ENCODE measurements around the gene FBN1.
A peak's percentile ranks its signal among the peaks of the same experiment; 100 is the strongest.

Gene FBN1

GRCh38 chr15:48466079-48466478, 179.4 kb downstream of the FBN1 start:
- H2AK5ac ChIP-seq (ENCODE audit: low read length, severe bottlenecking): no peak overlapping the region
- no peak overlapping the region for H2BK120ac ChIP-seq (ENCODE audit: low read depth, low read length)
- DNase-seq: no peak
- H4K91ac ChIP-seq (ENCODE audit: low read length): no peak overlapping the region
- H3K23ac ChIP-seq (ENCODE audit: low read length in 2 of 2): no peak overlapping the region
- H2BK15ac ChIP-seq (ENCODE audit: low read depth, poor library complexity, severe bottlenecking): no peak overlapping the region
- H3K4me3 ChIP-seq (ENCODE audit: insufficient read depth in 1 of 2, low read depth in 1 of 2, low read length in 2 of 2): no peak overlapping the region
- peaks cover 5% of the 10 kb centered on the region for H3K79me1 ChIP-seq (replicated peaks; ENCODE audit: low read length, poor library complexity, severe bottlenecking)
- H3K18ac ChIP-seq (ENCODE audit: low read depth in 1 of 2, low read length in 2 of 2): no peak overlapping the region
- no peaks in the 10 kb centered on the region for H3K27me3 ChIP-seq (ENCODE audit: control insufficient read depth in 1 of 2, insufficient read depth in 1 of 2, low read length in 2 of 2)
- H3K4ac ChIP-seq (ENCODE audit: low read depth in 1 of 2, low read length in 2 of 2): no peak overlapping the region
- H3K27ac ChIP-seq (ENCODE audit: low read length, poor library complexity, severe bottlenecking): peak overlapping the region; percentile 22
- no peak overlapping the region for H4K8ac ChIP-seq (ENCODE audit: low read length)
- H3K4me1 ChIP-seq (ENCODE audit: control insufficient read depth, insufficient read depth, low read depth, low read length): peaks cover 6% of the 10 kb centered on the region
- H3K36me3 ChIP-seq (ENCODE audit: control insufficient read depth in 1 of 2, insufficient read depth in 2 of 2, low read depth in 1 of 2, low read length in 2 of 2): peaks cover 22 to 96% of the 10 kb centered on the region in 2 experiments
- no peaks in the 10 kb centered on the region for H3K9me3 ChIP-seq (ENCODE audit: control insufficient read depth, low read length)
- H2AFZ ChIP-seq (ENCODE audit: low read depth, low read length): no peak overlapping the region
- no peak overlapping the region for H3K14ac ChIP-seq (ENCODE audit: low read length in 2 of 2)
- peak overlapping the region; percentile 12 for H3K9ac ChIP-seq (ENCODE audit: low read length)
- no peak overlapping the region for H2BK5ac ChIP-seq (ENCODE audit: low read depth, low read length, poor library complexity, severe bottlenecking)
- no peak overlapping the region for H3K4me2 ChIP-seq (ENCODE audit: low read length, poor library complexity, severe bottlenecking)
- H2BK12ac ChIP-seq (ENCODE audit: low read length in 2 of 2): no peak overlapping the region

DNA sequence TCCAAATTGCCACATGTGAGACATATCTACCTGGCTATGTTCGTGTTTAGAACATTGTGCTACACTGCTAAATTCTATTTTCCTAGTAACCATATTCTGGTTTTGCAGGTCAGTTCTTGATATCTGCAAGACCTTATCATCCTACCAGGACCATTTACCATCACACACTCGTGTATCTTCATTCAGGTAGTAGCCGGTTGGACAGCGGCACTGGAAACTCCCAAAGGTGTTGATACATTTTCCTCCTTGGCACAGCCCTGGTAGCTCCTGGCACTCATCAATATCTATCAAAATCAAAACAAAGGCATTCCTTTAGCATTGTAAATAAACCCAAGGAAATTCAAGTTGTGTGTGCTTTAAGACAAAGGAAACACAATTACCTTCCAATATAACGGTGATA, 180.1 kb downstream of the FBN1 start:
- H3K27ac ChIP-seq (ENCODE audit: low read length, poor library complexity, severe bottlenecking): no peak overlapping the region
- no peak overlapping the region for H2AK5ac ChIP-seq (ENCODE audit: low read length, severe bottlenecking)
- DNase-seq: no peak
- peaks cover 18 to 96% of the 10 kb centered on the region in 2 experiments for H3K36me3 ChIP-seq (ENCODE audit: control insufficient read depth in 1 of 2, insufficient read depth in 2 of 2, low read depth in 1 of 2, low read length in 2 of 2)
- H3K14ac ChIP-seq (ENCODE audit: low read length in 2 of 2): no peak overlapping the region
- H3K79me1 ChIP-seq (replicated peaks; ENCODE audit: low read length, poor library complexity, severe bottlenecking): peaks cover 5% of the 10 kb centered on the region
- no peak overlapping the region for H3K4ac ChIP-seq (ENCODE audit: low read depth in 1 of 2, low read length in 2 of 2)
- no peak overlapping the region for H2BK12ac ChIP-seq (ENCODE audit: low read length in 2 of 2)
- WGBS: 96% methylated on average over 4 of the region's 5 CpGs
- H4K91ac ChIP-seq (ENCODE audit: low read length): no peak overlapping the region
- no peaks in the 10 kb centered on the region for H3K9me3 ChIP-seq (ENCODE audit: control insufficient read depth, low read length)
- H2AFZ ChIP-seq (ENCODE audit: low read depth, low read length): no peak overlapping the region
- H3K4me2 ChIP-seq (ENCODE audit: low read length, poor library complexity, severe bottlenecking): no peak overlapping the region
- H2BK5ac ChIP-seq (ENCODE audit: low read depth, low read length, poor library complexity, severe bottlenecking): no peak overlapping the region
- no peak overlapping the region for H3K18ac ChIP-seq (ENCODE audit: low read depth in 1 of 2, low read length in 2 of 2)
- no peak overlapping the region for H4K8ac ChIP-seq (ENCODE audit: low read length)
- H3K4me1 ChIP-seq (ENCODE audit: control insufficient read depth, insufficient read depth, low read depth, low read length): peaks cover 4% of the 10 kb centered on the region
- no peaks in the 10 kb centered on the region for H3K27me3 ChIP-seq (ENCODE audit: control insufficient read depth in 1 of 2, insufficient read depth in 1 of 2, low read length in 2 of 2)
- H3K23ac ChIP-seq (ENCODE audit: low read length in 2 of 2): no peak overlapping the region
- H2BK120ac ChIP-seq (ENCODE audit: low read depth, low read length): no peak overlapping the region
- no peak overlapping the region for H3K4me3 ChIP-seq (ENCODE audit: insufficient read depth in 1 of 2, low read depth in 1 of 2, low read length in 2 of 2)
- no peak overlapping the region for H2BK15ac ChIP-seq (ENCODE audit: low read depth, poor library complexity, severe bottlenecking)
- H3K9ac ChIP-seq (ENCODE audit: low read length): no peak overlapping the region

GRCh38 chr15:48463366-48463880, 182.1 kb downstream of the FBN1 start:
- no peak overlapping the region for H3K23ac ChIP-seq (ENCODE audit: low read length in 2 of 2)
- H2AFZ ChIP-seq (ENCODE audit: low read depth, low read length): no peak overlapping the region
- no peak overlapping the region for H3K14ac ChIP-seq (ENCODE audit: low read length in 2 of 2)
- H4K8ac ChIP-seq (ENCODE audit: low read length): no peak overlapping the region
- H4K91ac ChIP-seq (ENCODE audit: low read length): no peak overlapping the region
- no peaks in the 10 kb centered on the region for H3K9me3 ChIP-seq (ENCODE audit: control insufficient read depth, low read length)
- no peak overlapping the region for H3K4me2 ChIP-seq (ENCODE audit: low read length, poor library complexity, severe bottlenecking)
- peaks cover 18 to 89% of the 10 kb centered on the region in 2 experiments for H3K36me3 ChIP-seq (ENCODE audit: control insufficient read depth in 1 of 2, insufficient read depth in 2 of 2, low read depth in 1 of 2, low read length in 2 of 2)
- DNase-seq: no peak
- no peak overlapping the region for H3K27ac ChIP-seq (ENCODE audit: low read length, poor library complexity, severe bottlenecking)
- no peak overlapping the region for H3K4me3 ChIP-seq (ENCODE audit: insufficient read depth in 1 of 2, low read depth in 1 of 2, low read length in 2 of 2)
- peak overlapping the region; percentile 11 for H3K9ac ChIP-seq (ENCODE audit: low read length)
- no peak overlapping the region for H2AK5ac ChIP-seq (ENCODE audit: low read length, severe bottlenecking)
- H3K18ac ChIP-seq (ENCODE audit: low read depth in 1 of 2, low read length in 2 of 2): no peak overlapping the region
- no peaks in the 10 kb centered on the region for H3K27me3 ChIP-seq (ENCODE audit: control insufficient read depth in 1 of 2, insufficient read depth in 1 of 2, low read length in 2 of 2)
- H2BK15ac ChIP-seq (ENCODE audit: low read depth, poor library complexity, severe bottlenecking): no peak overlapping the region
- peaks cover 9% of the 10 kb centered on the region for H3K79me1 ChIP-seq (replicated peaks; ENCODE audit: low read length, poor library complexity, severe bottlenecking)
- no peak overlapping the region for H2BK5ac ChIP-seq (ENCODE audit: low read depth, low read length, poor library complexity, severe bottlenecking)
- no peak overlapping the region for H3K4ac ChIP-seq (ENCODE audit: low read depth in 1 of 2, low read length in 2 of 2)
- no peaks in the 10 kb centered on the region for H3K4me1 ChIP-seq (ENCODE audit: control insufficient read depth, insufficient read depth, low read depth, low read length)
- H2BK12ac ChIP-seq (ENCODE audit: low read length in 2 of 2): no peak overlapping the region
- H2BK120ac ChIP-seq (ENCODE audit: low read depth, low read length): no peak overlapping the region
- WGBS: 100% methylated on average over 1 of the region's 4 CpGs

DNA sequence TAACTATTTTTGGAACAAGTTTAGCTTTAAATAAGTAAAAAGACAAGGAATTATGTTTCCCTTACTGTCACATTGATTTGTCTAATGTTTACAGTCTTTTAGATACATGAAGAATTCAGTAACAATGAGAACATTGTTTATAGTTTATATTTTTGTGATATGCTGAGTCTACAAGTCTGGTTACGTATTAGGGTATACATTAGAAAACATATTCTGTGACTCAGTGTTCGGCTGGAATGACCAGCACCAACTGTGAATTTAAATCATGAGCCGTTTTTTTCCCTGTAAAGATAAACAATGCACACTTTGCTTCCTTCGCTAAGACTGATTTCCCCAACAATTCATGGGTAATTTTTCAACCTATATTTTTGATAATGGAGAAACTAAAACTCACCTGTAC, 182.8 kb downstream of the FBN1 start:
- no peak overlapping the region for H2BK120ac ChIP-seq (ENCODE audit: low read depth, low read length)
- H3K4ac ChIP-seq (ENCODE audit: low read depth in 1 of 2, low read length in 2 of 2): no peak overlapping the region
- H4K91ac ChIP-seq (ENCODE audit: low read length): no peak overlapping the region
- DNase-seq: peak; percentile 66
- H3K9me3 ChIP-seq (ENCODE audit: control insufficient read depth, low read length): no peaks in the 10 kb centered on the region
- no peak overlapping the region for H2BK5ac ChIP-seq (ENCODE audit: low read depth, low read length, poor library complexity, severe bottlenecking)
- H3K36me3 ChIP-seq (ENCODE audit: control insufficient read depth in 1 of 2, insufficient read depth in 2 of 2, low read depth in 1 of 2, low read length in 2 of 2): peaks cover 17 to 89% of the 10 kb centered on the region in 2 experiments
- H3K27ac ChIP-seq (ENCODE audit: low read length, poor library complexity, severe bottlenecking): no peak overlapping the region
- H3K23ac ChIP-seq (ENCODE audit: low read length in 2 of 2): no peak overlapping the region
- H3K4me2 ChIP-seq (ENCODE audit: low read length, poor library complexity, severe bottlenecking): no peak overlapping the region
- 61% methylated on average over 2 of the region's 4 CpGs for WGBS
- no peak overlapping the region for H2BK15ac ChIP-seq (ENCODE audit: low read depth, poor library complexity, severe bottlenecking)
- H4K8ac ChIP-seq (ENCODE audit: low read length): no peak overlapping the region
- no peak overlapping the region for H3K4me3 ChIP-seq (ENCODE audit: insufficient read depth in 1 of 2, low read depth in 1 of 2, low read length in 2 of 2)
- no peak overlapping the region for H2AK5ac ChIP-seq (ENCODE audit: low read length, severe bottlenecking)
- no peaks in the 10 kb centered on the region for H3K4me1 ChIP-seq (ENCODE audit: control insufficient read depth, insufficient read depth, low read depth, low read length)
- H3K27me3 ChIP-seq (ENCODE audit: control insufficient read depth in 1 of 2, insufficient read depth in 1 of 2, low read length in 2 of 2): no peaks in the 10 kb centered on the region
- H3K79me1 ChIP-seq (replicated peaks; ENCODE audit: low read length, poor library complexity, severe bottlenecking): peaks cover 8% of the 10 kb centered on the region
- no peak overlapping the region for H3K14ac ChIP-seq (ENCODE audit: low read length in 2 of 2)
- H3K9ac ChIP-seq (ENCODE audit: low read length): no peak overlapping the region
- no peak overlapping the region for H2AFZ ChIP-seq (ENCODE audit: low read depth, low read length)
- H3K18ac ChIP-seq (ENCODE audit: low read depth in 1 of 2, low read length in 2 of 2): no peak overlapping the region
- H2BK12ac ChIP-seq (ENCODE audit: low read length in 2 of 2): no peak overlapping the region

Data from mesenchymal stem cell (in vitro differentiated cells and primary cell).